Esophagus muscularis mucosa (tissue), 3 donors: ENCODE results near the gene ACACA.

ENCODE experiments used
- POLR2A ChIP-seq: fragments of 450-650 bp; IDR thresholded peaks from one replicate; pipeline ENCODE4 v1.6.1; 2017; ENCODE audit warnings: antibody characterized with exemption, moderate library complexity, mild to moderate bottlenecking, low read depth
- POLR2AphosphoS5 ChIP-seq, 2 donors: sonication (generic); formaldehyde crosslinking; IDR thresholded peaks; one replicate each; pipeline ENCODE4 v1.6.1; 2017; ENCODE audit warnings: antibody characterized with exemption in 2 of 2
- TF ChIP-seq, protein P1 (sequence below), 3 experiments: fragments of 200-600 bp in 2 of 3; fragments of 450-650 bp in 1 of 3; sonication (generic) in 2 of 3; IDR thresholded peaks; one replicate each; pipeline ENCODE4 v1.5.1; 2017 to 2019; ENCODE audit warnings: antibody characterized with exemption in 3 of 3, mild to moderate bottlenecking in 2 of 3, moderate library complexity in 1 of 3

- TF ChIP-seq POLR2AphosphoS5 (IDR thresholded peaks at IDR 0.05) = no peak
- TF ChIP-seq POLR2A = no peak
- TF ChIP-seq, protein P1, sequence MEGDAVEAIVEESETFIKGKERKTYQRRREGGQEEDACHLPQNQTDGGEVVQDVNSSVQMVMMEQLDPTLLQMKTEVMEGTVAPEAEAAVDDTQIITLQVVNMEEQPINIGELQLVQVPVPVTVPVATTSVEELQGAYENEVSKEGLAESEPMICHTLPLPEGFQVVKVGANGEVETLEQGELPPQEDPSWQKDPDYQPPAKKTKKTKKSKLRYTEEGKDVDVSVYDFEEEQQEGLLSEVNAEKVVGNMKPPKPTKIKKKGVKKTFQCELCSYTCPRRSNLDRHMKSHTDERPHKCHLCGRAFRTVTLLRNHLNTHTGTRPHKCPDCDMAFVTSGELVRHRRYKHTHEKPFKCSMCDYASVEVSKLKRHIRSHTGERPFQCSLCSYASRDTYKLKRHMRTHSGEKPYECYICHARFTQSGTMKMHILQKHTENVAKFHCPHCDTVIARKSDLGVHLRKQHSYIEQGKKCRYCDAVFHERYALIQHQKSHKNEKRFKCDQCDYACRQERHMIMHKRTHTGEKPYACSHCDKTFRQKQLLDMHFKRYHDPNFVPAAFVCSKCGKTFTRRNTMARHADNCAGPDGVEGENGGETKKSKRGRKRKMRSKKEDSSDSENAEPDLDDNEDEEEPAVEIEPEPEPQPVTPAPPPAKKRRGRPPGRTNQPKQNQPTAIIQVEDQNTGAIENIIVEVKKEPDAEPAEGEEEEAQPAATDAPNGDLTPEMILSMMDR (IDR thresholded peaks at IDR 0.05) = no peak
Observed at GRCh38 chr17:37432671-37433070, 26.0 kb upstream of the ACACA start.
